ENCODE data around the gene SLC12A9.

Gene SLC12A9

DNA sequence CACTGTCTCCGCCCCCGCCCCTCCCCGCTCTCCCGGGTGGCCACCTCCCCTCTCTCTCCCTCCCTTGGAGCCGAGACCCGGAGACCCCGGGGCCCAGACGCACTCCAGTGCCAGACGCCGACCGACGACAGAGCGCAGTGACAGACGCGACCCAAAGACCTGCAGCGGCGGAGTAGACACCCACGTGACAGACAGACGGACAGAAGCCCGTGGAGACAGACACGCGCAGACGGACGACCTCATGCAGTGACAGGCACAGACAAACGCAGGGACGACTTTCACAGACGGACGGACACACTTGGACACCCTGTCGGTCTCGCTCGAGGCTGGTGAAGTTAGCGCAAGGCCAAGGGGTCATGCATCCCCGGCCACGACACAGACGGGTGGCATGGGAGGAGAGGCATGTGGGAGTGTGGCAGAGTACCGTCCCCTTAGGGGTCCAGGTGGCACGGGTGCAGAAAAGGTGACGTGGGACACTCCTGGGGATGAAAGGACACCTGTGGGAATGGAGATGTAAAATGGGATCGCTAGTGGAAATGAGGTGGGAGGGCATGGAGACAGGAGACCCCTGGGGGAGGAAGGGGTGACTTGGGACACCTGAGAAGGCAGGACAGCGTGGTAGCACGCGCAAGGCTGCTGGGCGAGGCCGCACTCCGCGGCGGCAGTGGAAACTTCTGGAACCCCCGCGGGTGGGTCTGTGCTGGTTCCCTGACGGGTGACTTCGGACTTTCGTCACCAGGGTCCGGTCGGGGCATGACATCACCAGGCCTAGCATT lies 43.6 kb downstream of the SLC12A9 start:
- Histone ChIP-seq H3K36me3 (ENCODE audit: control insufficient read depth, low read length) (no peaks in the 10 kb centered on the region), H3K4me1 (ENCODE audit: control insufficient read depth, low read length) (peaks cover 15% of the 10 kb centered on the region), H4K20me1 (ENCODE audit: control insufficient read depth, insufficient read depth, low read depth, low read length) (no peaks in the 10 kb centered on the region), H3K27ac (ENCODE audit: low read depth, low read length) (no peak overlapping the region), H3K9me3 (ENCODE audit: control insufficient read depth, insufficient read depth, low read length) (no peaks in the 10 kb centered on the region), H3F3A (ENCODE audit: control insufficient read depth, insufficient read depth) (peaks cover 4% of the 10 kb centered on the region; the same call in 1 of the 2 replicates), H3K79me2 (ENCODE audit: control insufficient read depth, low read length) (no peaks in the 10 kb centered on the region), H3K4me3 (ENCODE audit: low read length) (no peak overlapping the region), H3K4me2 (ENCODE audit: low read length) (peak overlapping the region; percentile 16; the same call in 1 of the 2 replicates), H3K9me2 (replicated peaks; ENCODE audit: control insufficient read depth, low read length) (no peaks in the 10 kb centered on the region), H3K27me3 (ENCODE audit: control insufficient read depth, low read length) (peaks cover 53% of the 10 kb centered on the region)
- no peak for TF ChIP-seq CTCF (IDR thresholded peaks at IDR 0.05; ENCODE audit: low read depth, low read length, poor library complexity, severe bottlenecking)
- TF ChIP-seq EZH2phosphoT487 (IDR thresholded peaks at IDR 0.05; ENCODE audit: borderline replicate concordance, low read length), result peak; percentile 86; the same call in 1 of the 2 replicates

DNA sequence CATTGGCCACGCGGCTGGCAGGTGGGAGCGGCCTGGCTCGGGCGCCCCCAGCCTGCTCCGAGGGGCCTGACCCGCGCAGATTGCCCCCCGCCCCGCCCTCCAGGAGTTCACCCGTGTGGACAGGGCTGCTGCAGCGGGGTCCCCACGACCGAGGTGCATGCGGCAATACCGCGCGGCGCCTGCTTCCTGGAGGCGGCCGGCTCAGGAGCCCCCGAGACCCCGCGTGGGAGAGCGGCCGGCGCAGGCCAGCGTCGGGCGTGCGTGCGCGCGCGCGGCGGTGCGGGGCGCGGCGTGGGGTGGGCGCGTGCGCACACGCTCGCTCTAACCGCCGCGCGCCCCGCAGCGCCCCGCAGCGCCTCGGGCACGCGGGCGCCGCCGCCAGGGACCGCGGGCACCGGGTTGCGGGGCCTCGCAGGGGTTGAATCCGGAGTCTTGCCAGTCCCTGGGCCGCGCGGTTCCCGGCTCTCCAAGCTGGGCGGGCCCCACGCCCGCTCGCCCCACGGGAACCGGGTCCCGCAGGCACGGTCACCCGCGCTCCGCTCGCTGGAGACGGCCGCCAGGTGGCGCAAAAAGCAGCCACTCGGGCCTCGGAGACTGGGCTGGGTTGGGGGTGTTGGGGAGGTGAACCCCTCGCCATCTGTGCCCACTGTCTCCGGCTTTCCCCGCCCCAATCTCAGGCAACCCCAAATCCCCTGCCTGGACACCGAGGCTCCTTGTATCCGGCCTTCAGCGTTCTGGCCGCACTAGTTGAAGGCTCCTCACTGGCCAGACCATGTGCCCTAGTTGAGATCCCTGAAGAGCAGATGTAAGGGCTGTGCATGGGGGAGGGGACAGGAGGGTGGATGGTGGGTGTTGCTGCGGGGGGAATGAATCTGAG lies 44.5 kb downstream of the SLC12A9 start:
- no peak overlapping the region for H3K4me3 ChIP-seq (ENCODE audit: low read length)
- H3K4me1 ChIP-seq (ENCODE audit: control insufficient read depth, low read length), result peaks cover 15% of the 10 kb centered on the region
- no peak overlapping the region for H3K27ac ChIP-seq (ENCODE audit: low read depth, low read length)
- H3K79me2 ChIP-seq (ENCODE audit: control insufficient read depth, low read length), result no peaks in the 10 kb centered on the region
- H4K20me1 ChIP-seq (ENCODE audit: control insufficient read depth, insufficient read depth, low read depth, low read length), result no peaks in the 10 kb centered on the region
- H3K9me3 ChIP-seq (ENCODE audit: control insufficient read depth, insufficient read depth, low read length), result no peaks in the 10 kb centered on the region
- no peaks in the 10 kb centered on the region for H3K9me2 ChIP-seq (replicated peaks; ENCODE audit: control insufficient read depth, low read length)
- H3K36me3 ChIP-seq (ENCODE audit: control insufficient read depth, low read length), result no peaks in the 10 kb centered on the region
- TF ChIP-seq CTCF (IDR thresholded peaks at IDR 0.05; ENCODE audit: low read depth, low read length, poor library complexity, severe bottlenecking) (peak; percentile 85), EZH2phosphoT487 (IDR thresholded peaks at IDR 0.05; ENCODE audit: borderline replicate concordance, low read length) (no peak)
- H3K4me2 ChIP-seq (ENCODE audit: low read length), result peak overlapping the region; percentile 17; the same call in 1 of the 2 replicates
- no peaks in the 10 kb centered on the region for H3F3A ChIP-seq (ENCODE audit: control insufficient read depth, insufficient read depth)
- H3K27me3 ChIP-seq (ENCODE audit: control insufficient read depth, low read length), result peaks cover 46% of the 10 kb centered on the region

DNA sequence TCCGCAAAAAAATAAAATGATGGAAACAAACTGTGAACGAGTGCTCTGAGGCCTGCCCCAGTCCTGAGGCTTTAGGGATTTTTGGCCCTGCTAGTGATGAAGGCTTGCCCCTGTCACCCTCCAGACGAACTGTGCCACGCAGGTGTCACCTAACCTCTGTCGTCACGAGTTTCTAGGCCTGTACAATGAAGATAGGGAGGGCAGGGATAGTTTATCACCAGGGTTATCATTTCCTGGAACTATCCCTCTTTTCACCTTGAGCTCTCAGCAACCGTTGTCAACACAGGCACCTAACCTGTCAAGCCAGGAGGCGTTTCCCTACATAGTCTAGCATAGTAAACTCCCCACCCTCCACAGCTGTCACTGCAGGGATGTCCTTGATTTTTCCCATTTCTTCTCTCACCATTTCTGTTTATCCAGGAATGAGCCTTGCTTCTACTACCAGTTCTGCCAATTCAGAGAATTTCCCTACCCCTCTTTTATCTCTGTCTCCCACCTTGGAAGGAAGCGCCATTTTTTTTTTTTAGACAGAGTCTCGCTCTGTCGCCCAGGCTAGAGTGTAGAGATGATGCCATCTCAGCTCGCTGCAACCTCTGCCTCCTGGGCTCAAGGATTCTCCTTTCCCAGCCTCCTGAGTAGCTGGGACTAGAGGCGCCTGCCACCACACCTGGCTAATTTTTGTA lies 45.4 kb downstream of the SLC12A9 start:
- H3K9me2 ChIP-seq (replicated peaks; ENCODE audit: control insufficient read depth, low read length), result no peaks in the 10 kb centered on the region
- H3K4me1 ChIP-seq (ENCODE audit: control insufficient read depth, low read length), result peaks cover 15% of the 10 kb centered on the region
- H3K27me3 ChIP-seq (ENCODE audit: control insufficient read depth, low read length), result peaks cover 40% of the 10 kb centered on the region
- no peak overlapping the region for H3K27ac ChIP-seq (ENCODE audit: low read depth, low read length)
- H3K79me2 ChIP-seq (ENCODE audit: control insufficient read depth, low read length), result no peaks in the 10 kb centered on the region
- H3K9me3 ChIP-seq (ENCODE audit: control insufficient read depth, insufficient read depth, low read length), result no peaks in the 10 kb centered on the region
- no peak overlapping the region for H3K4me2 ChIP-seq (ENCODE audit: low read length)
- H3F3A ChIP-seq (ENCODE audit: control insufficient read depth, insufficient read depth), result no peaks in the 10 kb centered on the region
- no peak for TF ChIP-seq CTCF (IDR thresholded peaks at IDR 0.05; ENCODE audit: low read depth, low read length, poor library complexity, severe bottlenecking)
- TF ChIP-seq EZH2phosphoT487 (IDR thresholded peaks at IDR 0.05; ENCODE audit: borderline replicate concordance, low read length), result no peak
- H3K36me3 ChIP-seq (ENCODE audit: control insufficient read depth, low read length), result no peaks in the 10 kb centered on the region
- no peaks in the 10 kb centered on the region for H4K20me1 ChIP-seq (ENCODE audit: control insufficient read depth, insufficient read depth, low read depth, low read length)
- H3K4me3 ChIP-seq (ENCODE audit: low read length), result no peak overlapping the region
